NCI-H1105 treated with DMSO at 0.1 percent for 48 hours (cell line): ENCODE data around the gene C22orf23.
A peak's percentile ranks its signal among the peaks of the same experiment; 100 is the strongest.
"Not testable (repeated sequence)": the region's sequence is repeated elsewhere in the genome, so short reads cannot be mapped to it uniquely, and the experiment has no call there.

Experiments used
- DNase-seq: peaks from one replicate; lab custom pipeline; 2025; lab: John Stamatoyannopoulos, UW

Gene C22orf23

DNA sequence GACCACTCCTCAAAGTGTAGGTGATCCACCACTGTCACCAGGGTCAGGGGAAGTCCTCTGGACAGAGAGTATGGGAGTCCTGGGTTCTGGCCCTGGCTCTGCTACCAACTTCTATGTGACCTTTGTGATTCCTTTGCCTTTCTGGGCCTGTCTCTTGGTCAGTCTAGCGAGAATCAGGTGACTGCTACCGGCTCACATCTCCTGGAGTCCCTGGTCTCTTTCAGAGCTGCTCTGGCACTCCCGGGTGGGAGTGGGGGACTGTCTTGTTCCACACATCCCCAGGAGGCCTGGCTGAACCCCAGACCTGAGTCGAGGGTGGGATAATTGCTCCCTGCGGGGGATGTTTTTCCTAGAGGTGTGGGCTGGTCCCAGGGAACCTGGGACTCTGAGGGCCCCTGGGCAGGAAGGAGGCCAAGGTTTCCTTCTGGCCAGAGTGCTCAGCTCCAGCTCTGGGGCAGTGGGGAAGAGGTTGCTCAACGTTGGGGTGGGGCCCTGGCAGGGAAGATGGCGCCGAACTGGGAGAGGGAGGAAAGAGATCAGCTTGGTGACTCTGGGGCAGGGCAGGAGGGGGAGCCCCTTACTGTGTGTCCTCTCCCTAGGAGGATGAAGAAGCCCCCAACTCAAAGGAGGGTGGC, 28.9 kb upstream of the C22orf23 start:
- no peak for DNase-seq

DNA sequence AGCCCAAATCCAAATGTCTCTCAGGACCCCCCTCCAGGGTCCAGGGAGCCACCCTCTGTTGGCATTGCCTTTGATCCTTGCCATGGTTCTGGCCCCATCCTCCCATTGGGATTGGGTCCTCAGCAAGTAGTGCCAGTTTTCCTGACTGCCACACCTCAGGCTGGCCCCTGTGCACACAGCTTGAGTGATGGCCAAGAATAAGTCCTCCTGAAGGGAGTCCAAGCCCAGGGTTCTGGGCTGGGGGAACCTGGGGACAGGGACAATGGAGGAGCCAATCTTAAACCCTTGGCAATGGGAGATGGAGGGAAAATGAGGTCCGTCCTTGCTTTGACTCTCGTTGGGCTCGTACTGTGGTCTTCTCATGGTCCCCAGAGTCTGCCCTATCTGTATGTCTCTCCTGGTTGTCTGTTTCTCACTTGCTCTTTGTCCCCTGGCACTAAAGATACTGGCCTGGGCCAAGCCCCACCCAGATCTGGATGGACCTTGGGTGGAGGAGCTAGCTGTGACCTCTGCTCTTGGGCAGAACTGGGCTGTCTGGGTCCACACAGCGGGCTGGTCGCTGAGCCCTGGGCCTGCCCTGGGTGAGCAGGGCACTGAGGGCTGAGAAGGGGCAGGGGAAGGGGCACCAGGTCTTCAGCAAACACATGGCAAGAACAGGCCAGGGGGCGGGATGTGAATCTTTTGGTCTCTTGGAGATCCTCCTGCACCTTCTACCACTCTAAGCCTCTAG, 28.0 kb upstream of the C22orf23 start:
- no peak for DNase-seq

DNA sequence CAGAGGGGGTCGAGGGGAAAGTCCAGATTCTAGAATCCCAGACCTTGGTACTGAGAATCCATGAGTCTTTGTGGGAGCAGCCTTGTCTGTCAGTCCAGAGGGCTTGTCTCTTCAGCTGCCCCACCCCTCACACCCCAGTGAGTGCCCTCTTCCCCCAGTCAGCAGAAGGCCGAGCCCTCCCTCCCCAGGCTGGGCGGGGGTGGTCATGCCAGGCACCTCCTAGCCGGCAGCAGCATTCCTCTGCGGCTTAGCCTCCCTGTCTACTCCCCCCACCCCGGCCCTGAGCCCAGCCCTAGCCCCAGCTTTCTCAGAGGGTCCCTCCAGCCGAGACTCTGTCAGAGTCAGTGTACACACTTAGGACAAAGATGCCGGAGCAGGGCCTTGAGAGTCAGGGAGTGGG, 26.4 kb upstream of the C22orf23 start:
- DNase-seq = no peak

- no peak for DNase-seq
These were observed 23.1 kb upstream of the C22orf23 start for GRCh38 chr22:37976547-37976946.

- not testable (repeated sequence) for DNase-seq
These were observed 22.6 kb upstream of the C22orf23 start for GRCh38 chr22:37976022-37976421.

- no peak for DNase-seq
These were observed 21.8 kb upstream of the C22orf23 start for GRCh38 chr22:37975153-37975552.

GRCh38 chr22:37973271-37974170, 20.1 kb upstream of the C22orf23 start:
- no peak for DNase-seq

- DNase-seq = peak; percentile 3
These were observed 19.1 kb upstream of the C22orf23 start for GRCh38 chr22:37972527-37972926.

- DNase-seq = no peak
These were observed 18.4 kb upstream of the C22orf23 start for GRCh38 chr22:37971475-37972434.

DNA sequence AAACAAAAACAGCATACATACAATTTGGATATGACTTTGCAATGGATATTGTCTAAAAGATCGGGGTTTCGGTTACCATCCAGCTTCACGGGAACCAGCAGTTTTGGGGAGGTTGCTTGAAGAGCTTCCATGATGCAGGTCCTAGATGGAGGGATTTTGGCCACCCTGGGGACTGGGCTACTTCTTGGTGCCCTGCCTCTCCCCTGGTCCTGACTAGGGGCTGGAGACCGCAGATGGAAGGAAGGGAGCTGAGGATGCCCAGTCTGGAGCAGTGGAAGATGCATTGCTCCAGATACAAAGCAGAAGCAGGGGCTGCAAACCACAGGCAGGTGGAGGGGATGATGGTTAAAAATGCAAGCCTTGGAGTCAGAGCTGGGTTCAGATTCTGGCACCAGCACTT, 17.5 kb upstream of the C22orf23 start:
- no peak for DNase-seq

GRCh38 chr22:37968452-37969251, 15.3 kb upstream of the C22orf23 start:
- DNase-seq = no peak

- DNase-seq = no peak
These were observed 14.4 kb upstream of the C22orf23 start for GRCh38 chr22:37967637-37968451.

- no peak for DNase-seq
These were observed 13.7 kb upstream of the C22orf23 start for GRCh38 chr22:37967147-37967546.

GRCh38 chr22:37965940-37966664, 12.7 kb upstream of the C22orf23 start:
- DNase-seq = no peak

- DNase-seq = no peak
These were observed 7.7 kb upstream of the C22orf23 start for GRCh38 chr22:37961062-37961461.

DNA sequence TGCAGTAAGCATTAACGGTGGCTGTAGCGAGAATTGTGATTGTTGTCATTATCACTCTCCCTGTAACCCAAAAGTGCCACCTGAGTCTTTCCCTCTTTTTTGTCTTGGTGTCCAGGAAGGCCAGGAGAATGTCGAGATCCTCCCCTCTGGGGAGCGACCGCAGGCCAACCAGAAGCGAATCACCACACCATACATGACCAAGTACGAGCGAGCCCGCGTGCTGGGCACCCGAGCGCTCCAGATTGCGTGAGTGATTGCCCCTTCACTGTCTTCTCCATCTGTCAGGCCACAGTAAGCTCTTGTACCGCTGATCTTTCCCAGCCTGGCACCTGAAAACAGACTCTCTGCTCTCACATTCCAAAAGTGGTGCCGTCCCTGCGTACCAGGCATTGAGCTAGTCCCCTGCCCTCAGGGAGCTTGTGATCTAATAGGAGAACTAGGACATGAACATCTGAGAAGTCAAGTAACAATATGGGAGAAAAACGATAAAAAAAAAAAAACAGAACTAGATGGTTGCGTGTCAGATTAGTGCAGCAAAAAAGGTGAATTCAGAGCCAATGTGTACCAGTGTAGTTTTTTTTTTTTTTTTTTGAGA, 5.9 kb upstream of the C22orf23 start:
- no peak for DNase-seq

- DNase-seq = no peak
These were observed 3.8 kb upstream of the C22orf23 start for GRCh38 chr22:37957232-37957631.

GRCh38 chr22:37955825-37956397, 2.5 kb upstream of the C22orf23 start:
- DNase-seq = not testable (repeated sequence)
